SK-N-SH treated with all-trans-retinoic acid at 6 μM for 48 hours (cell line): ENCODE results near the gene ENO2.

Source experiments
- ARNTL ChIP-seq: fragments of 450-650 bp; formaldehyde crosslinking; IDR thresholded peaks from 2 replicates; pipeline ENCODE4 v1.5.0; 2020; ENCODE audit warnings: low read depth, mild to moderate bottlenecking, moderate library complexity, borderline replicate concordance
- CSDC2 ChIP-seq: fragments of 250-450 bp; sonication (Bioruptor Pico); IDR thresholded peaks from 2 replicates; pipeline ENCODE4 v1.5.0; 2020; ENCODE audit warnings: mild to moderate bottlenecking, moderate library complexity
- ESRRG ChIP-seq: fragments of 250-450 bp; sonication (Bioruptor Pico); IDR thresholded peaks from 2 replicates; pipeline ENCODE4 v1.6.1; 2021; ENCODE audit warnings: mild to moderate bottlenecking
- OSR1 ChIP-seq: fragments of 250-450 bp; sonication (Bioruptor Pico); IDR thresholded peaks from 2 replicates; pipeline ENCODE4 v1.8.0; 2022; ENCODE audit warnings: moderate library complexity, mild to moderate bottlenecking, inconsistent platforms
- PPARA ChIP-seq: fragments of 250-450 bp; sonication (Bioruptor Pico); IDR thresholded peaks from 2 replicates; pipeline ENCODE4 v1.5.0; 2020; ENCODE audit warnings: mild to moderate bottlenecking, borderline replicate concordance
- TCF4 ChIP-seq: fragments of 250-450 bp; sonication (Bioruptor Pico); IDR thresholded peaks from 2 replicates; pipeline ENCODE4 v1.8.0; 2021; ENCODE audit warnings: mild to moderate bottlenecking, moderate library complexity, borderline replicate concordance
- ZC3H10 ChIP-seq: fragments of 250-450 bp; sonication (Bioruptor Pico); IDR thresholded peaks from 2 replicates; pipeline ENCODE4 v1.5.1; 2021; ENCODE audit warnings: mild to moderate bottlenecking, moderate library complexity
- ZFP3 ChIP-seq: fragments of 250-450 bp; sonication (Bioruptor Pico); IDR thresholded peaks from 2 replicates; pipeline ENCODE4 v1.5.0; 2020; ENCODE audit warnings: mild to moderate bottlenecking, moderate library complexity
- ZFP30 ChIP-seq: fragments of 450-650 bp; formaldehyde crosslinking; IDR thresholded peaks from 2 replicates; pipeline ENCODE4 v1.5.0; 2022; ENCODE audit warnings: mild to moderate bottlenecking, moderate library complexity
- ZNF565 ChIP-seq: fragments of 450-650 bp; formaldehyde crosslinking; conservative IDR thresholded peaks from 2 replicates; pipeline ENCODE4 v1.5.0; 2020; ENCODE audit warnings: low read depth, mild to moderate bottlenecking, moderate library complexity
- ZNF70 ChIP-seq: fragments of 450-650 bp; formaldehyde crosslinking; IDR thresholded peaks from 2 replicates; pipeline ENCODE4 v1.5.0; 2020; ENCODE audit warnings: mild to moderate bottlenecking, moderate library complexity
- TF ChIP-seq, protein P1 (sequence below): fragments of 250-450 bp; sonication (Bioruptor Pico); IDR thresholded peaks from 2 replicates; pipeline ENCODE4 v1.5.1; 2021; ENCODE audit warnings: mild to moderate bottlenecking, moderate library complexity
- TF ChIP-seq, protein P2 (sequence below): fragments of 250-450 bp; sonication (Bioruptor Pico); IDR thresholded peaks from 2 replicates; pipeline ENCODE4 v1.8.0; 2021; ENCODE audit warnings: low read depth, mild to moderate bottlenecking, moderate library complexity, borderline replicate concordance
- TF ChIP-seq, protein P3 (sequence below): fragments of 250-450 bp; sonication (Bioruptor Pico); IDR thresholded peaks from 2 replicates; pipeline ENCODE4 v1.5.1; 2020; ENCODE audit warnings: low read depth, mild to moderate bottlenecking, moderate library complexity

DNA sequence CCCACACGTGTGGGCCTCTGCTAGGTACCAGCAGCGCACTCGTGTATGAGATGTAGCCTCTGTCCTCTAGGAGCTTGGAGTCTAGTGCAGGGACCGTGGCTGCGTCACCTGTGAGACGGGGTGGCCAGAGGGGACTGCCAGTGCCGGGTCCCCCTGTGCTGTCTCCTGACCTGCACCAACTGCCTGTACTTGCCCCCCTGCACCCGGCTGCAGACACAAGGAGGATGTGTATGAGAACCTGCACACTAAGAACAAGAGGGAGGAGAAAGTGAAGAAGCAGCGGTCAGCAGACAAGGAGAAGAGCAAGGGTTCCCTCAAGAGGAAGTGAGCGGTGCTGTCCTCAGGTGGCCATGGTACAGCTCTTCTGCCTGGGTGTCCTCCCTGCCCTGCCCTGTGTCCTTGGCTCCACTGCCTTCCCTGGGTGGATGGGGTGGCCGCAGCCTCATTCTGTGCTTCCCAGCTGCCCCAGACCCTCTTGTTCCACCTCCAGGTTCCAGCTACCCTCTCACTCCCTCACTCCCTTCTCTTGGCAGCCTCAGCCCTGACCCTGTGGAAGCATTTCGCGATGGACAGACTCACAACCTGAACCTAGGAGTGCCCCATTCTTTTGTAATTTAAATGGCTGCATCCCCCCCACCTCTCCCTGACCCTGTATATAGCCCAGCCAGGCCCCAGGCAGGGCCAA lies 46.4 kb downstream of the ENO2 start:
- TF ChIP-seq ZFP30 (CRISPR knock-in tag) (no peak), ZNF565 (CRISPR knock-in tag) (no peak), OSR1 (CRISPR knock-in tag) (no peak), ZC3H10 (no peak), ARNTL (no peak), TCF4 (CRISPR knock-in tag) (no peak), ESRRG (CRISPR knock-in tag) (no peak), PPARA (CRISPR knock-in tag) (no peak), ZFP3 (CRISPR knock-in tag) (no peak), ZNF70 (CRISPR knock-in tag) (no peak), CSDC2 (CRISPR knock-in tag) (no peak)
- TF ChIP-seq, protein P1, sequence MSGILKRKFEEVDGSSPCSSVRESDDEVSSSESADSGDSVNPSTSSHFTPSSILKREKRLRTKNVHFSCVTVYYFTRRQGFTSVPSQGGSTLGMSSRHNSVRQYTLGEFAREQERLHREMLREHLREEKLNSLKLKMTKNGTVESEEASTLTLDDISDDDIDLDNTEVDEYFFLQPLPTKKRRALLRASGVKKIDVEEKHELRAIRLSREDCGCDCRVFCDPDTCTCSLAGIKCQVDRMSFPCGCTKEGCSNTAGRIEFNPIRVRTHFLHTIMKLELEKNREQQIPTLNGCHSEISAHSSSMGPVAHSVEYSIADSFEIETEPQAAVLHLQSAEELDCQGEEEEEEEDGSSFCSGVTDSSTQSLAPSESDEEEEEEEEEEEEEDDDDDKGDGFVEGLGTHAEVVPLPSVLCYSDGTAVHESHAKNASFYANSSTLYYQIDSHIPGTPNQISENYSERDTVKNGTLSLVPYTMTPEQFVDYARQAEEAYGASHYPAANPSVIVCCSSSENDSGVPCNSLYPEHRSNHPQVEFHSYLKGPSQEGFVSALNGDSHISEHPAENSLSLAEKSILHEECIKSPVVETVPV (CRISPR knock-in tag) = no peak
- TF ChIP-seq, protein P2, sequence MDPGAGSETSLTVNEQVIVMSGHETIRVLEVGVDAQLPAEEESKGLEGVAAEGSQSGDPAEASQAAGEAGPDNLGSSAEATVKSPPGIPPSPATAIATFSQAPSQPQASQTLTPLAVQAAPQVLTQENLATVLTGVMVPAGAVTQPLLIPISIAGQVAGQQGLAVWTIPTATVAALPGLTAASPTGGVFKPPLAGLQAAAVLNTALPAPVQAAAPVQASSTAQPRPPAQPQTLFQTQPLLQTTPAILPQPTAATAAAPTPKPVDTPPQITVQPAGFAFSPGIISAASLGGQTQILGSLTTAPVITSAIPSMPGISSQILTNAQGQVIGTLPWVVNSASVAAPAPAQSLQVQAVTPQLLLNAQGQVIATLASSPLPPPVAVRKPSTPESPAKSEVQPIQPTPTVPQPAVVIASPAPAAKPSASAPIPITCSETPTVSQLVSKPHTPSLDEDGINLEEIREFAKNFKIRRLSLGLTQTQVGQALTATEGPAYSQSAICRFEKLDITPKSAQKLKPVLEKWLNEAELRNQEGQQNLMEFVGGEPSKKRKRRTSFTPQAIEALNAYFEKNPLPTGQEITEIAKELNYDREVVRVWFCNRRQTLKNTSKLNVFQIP (CRISPR knock-in tag) = no peak
- TF ChIP-seq, protein P3, sequence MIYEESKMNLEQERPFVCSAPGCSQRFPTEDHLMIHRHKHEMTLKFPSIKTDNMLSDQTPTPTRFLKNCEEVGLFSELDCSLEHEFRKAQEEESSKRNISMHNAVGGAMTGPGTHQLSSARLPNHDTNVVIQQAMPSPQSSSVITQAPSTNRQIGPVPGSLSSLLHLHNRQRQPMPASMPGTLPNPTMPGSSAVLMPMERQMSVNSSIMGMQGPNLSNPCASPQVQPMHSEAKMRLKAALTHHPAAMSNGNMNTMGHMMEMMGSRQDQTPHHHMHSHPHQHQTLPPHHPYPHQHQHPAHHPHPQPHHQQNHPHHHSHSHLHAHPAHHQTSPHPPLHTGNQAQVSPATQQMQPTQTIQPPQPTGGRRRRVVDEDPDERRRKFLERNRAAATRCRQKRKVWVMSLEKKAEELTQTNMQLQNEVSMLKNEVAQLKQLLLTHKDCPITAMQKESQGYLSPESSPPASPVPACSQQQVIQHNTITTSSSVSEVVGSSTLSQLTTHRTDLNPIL (CRISPR knock-in tag) = no peak
